Measurements from ENCODE around the gene ROS1. TPM values are rescaled to one million over a fixed set of nuclear protein-coding genes. Genes with fewer than 3 reads are reported as not detected.

Gene ROS1
- total RNA-seq, 1 experiment from 2014 or later: not detected

DNA sequence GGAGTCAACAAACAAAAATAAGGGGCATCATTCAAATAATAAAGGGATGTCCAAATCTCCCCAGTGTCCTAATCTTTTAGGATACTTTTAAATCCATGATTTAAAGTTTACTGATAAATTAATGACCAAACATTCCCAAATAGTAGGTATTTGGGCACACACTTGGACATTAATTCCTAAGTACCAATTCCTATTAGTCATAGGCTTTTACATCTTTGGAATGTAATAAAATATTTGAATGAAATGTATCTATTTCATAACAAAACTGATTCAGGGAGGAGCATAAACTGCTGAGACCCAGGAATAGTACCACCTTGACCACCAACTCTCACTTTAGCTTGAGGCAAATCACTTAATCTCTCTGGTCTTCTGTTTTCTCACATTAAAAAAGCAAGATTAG, 116.1 kb downstream of the ROS1 start:
- Histone ChIP-seq H3K23me2 (ENCODE audit: insufficient read length, low read depth, low read length, poor library complexity, severe bottlenecking) (no peaks in the 10 kb centered on the region), H2AK5ac (ENCODE audit: insufficient read length, low read length) (no peak overlapping the region), H3K9ac (ENCODE audit: extremely low read depth, insufficient read length, low read length) (no peak overlapping the region), H3K4me2 (ENCODE audit: insufficient read depth, insufficient read length, low read length) (no peak overlapping the region), H2BK20ac (ENCODE audit: low read depth, low read length, poor library complexity, severe bottlenecking) (no peak overlapping the region), H3K27ac (ENCODE audit: insufficient read length, low read depth, low read length) (no peak overlapping the region), H3K14ac (ENCODE audit: insufficient read depth, low read length) (no peak overlapping the region), H3T11ph (ENCODE audit: low read length) (no peak overlapping the region), H3K56ac (ENCODE audit: insufficient read length, low read depth, low read length) (no peak overlapping the region), H2BK12ac (ENCODE audit: insufficient read length, low read depth, low read length) (no peak overlapping the region), H2AFZ (ENCODE audit: low read length) (no peak overlapping the region), H3K18ac (ENCODE audit: insufficient read length, low read depth, low read length) (no peak overlapping the region), H3K27me3 (ENCODE audit: insufficient read depth, low read length) (no peaks in the 10 kb centered on the region), H3K4ac (ENCODE audit: low read depth, low read length) (no peak overlapping the region), H3K9me3 (ENCODE audit: control insufficient read depth, low read depth, low read length) (no peaks in the 10 kb centered on the region), H3K23ac (ENCODE audit: insufficient read length, low read depth, low read length) (no peak overlapping the region), H3K4me1 (ENCODE audit: insufficient read depth, low read length) (no peaks in the 10 kb centered on the region), H4K8ac (replicated peaks; ENCODE audit: insufficient read length, low read depth, low read length) (no peak overlapping the region), H2BK120ac (ENCODE audit: low read depth, low read length, poor library complexity, severe bottlenecking) (no peak overlapping the region), H4K20me1 (ENCODE audit: control insufficient read depth, insufficient read depth, insufficient read length) (no peaks in the 10 kb centered on the region), H3K79me1 (ENCODE audit: insufficient read depth, low read depth, low read length, poor library complexity, severe bottlenecking) (no peaks in the 10 kb centered on the region), H4K5ac (ENCODE audit: insufficient read length, low read depth, low read length) (no peak overlapping the region), H2BK5ac (ENCODE audit: insufficient read length, low read length) (no peak overlapping the region), H2BK15ac (ENCODE audit: low read depth, low read length) (no peak overlapping the region), H4K91ac (ENCODE audit: insufficient read length, low read depth, low read length) (no peak overlapping the region), H3K79me2 (ENCODE audit: insufficient read depth, low read length) (no peaks in the 10 kb centered on the region)
- Mint-ChIP-seq H3K9me3 (no peaks in the 10 kb centered on the region), H3K4me1 (peaks cover 5 to 6% of the 10 kb centered on the region in 2 experiments), H3K4me3 (no peak overlapping the region), H3K27ac (no peak overlapping the region), H3K27me3 (ENCODE audit: low read depth) (no peaks in the 10 kb centered on the region), H3K36me3 (ENCODE audit: insufficient read depth in 1 of 3, low read depth in 3 of 3) (no peaks in the 10 kb centered on the region)
- TF ChIP-seq, protein P1, sequence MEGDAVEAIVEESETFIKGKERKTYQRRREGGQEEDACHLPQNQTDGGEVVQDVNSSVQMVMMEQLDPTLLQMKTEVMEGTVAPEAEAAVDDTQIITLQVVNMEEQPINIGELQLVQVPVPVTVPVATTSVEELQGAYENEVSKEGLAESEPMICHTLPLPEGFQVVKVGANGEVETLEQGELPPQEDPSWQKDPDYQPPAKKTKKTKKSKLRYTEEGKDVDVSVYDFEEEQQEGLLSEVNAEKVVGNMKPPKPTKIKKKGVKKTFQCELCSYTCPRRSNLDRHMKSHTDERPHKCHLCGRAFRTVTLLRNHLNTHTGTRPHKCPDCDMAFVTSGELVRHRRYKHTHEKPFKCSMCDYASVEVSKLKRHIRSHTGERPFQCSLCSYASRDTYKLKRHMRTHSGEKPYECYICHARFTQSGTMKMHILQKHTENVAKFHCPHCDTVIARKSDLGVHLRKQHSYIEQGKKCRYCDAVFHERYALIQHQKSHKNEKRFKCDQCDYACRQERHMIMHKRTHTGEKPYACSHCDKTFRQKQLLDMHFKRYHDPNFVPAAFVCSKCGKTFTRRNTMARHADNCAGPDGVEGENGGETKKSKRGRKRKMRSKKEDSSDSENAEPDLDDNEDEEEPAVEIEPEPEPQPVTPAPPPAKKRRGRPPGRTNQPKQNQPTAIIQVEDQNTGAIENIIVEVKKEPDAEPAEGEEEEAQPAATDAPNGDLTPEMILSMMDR (conservative IDR thresholded peaks at IDR 0.05): no peak
- no peak for DNase-seq
